Measurements from ENCODE around the gene MCM10. TPM values are rescaled to one million over a fixed set of nuclear protein-coding genes. Genes with fewer than 3 reads are reported as not detected.

MCM10 gene
- total and polyA plus RNA-seq, 7 donors, result 0.14 to 3.2 (median 0.83) TPM; not detected in 2

- WGBS, 2 donors, result 85 to 90% methylated on average over 11 of the region's 11 CpGs
- no peaks in the 10 kb centered on the region for H3K36me3 ChIP-seq
- H3K9me3 ChIP-seq, result no peaks in the 10 kb centered on the region
Observed at GRCh38 chr10:13224210-13224995, 63.0 kb downstream of the MCM10 start.

GRCh38 chr10:13225601-13226000 lies 64.2 kb downstream of the MCM10 start:
- Histone ChIP-seq H3K36me3 (no peaks in the 10 kb centered on the region), H3K4me3 (no peak overlapping the region), H3K27me3 (no peaks in the 10 kb centered on the region), H3K9me3 (no peaks in the 10 kb centered on the region), H3K4me1 (no peaks in the 10 kb centered on the region), H3K27ac (no peak overlapping the region)
- 90 to 94% methylated on average over 8 of the region's 8 CpGs for WGBS, 2 donors
- no peak for TF ChIP-seq POLR2A (IDR thresholded peaks at IDR 0.05)
- TF ChIP-seq POLR2AphosphoS5 (IDR thresholded peaks at IDR 0.05), result no peak
- TF ChIP-seq EP300 (IDR thresholded peaks at IDR 0.05), result no peak
- no peak for TF ChIP-seq CTCF (IDR thresholded peaks at IDR 0.05)
- intact Hi-C loops (cut with DNase I), result no loop called here
- no peak for DNase-seq

More at GRCh38 chr10:13224210-13224995, 63.0 kb downstream of the MCM10 start:
- no peaks in the 10 kb centered on the region for H3K27me3 ChIP-seq
- H3K27ac ChIP-seq, result no peak overlapping the region
- intact Hi-C loops (cut with DNase I), result no loop called here
- no peak overlapping the region for H3K4me3 ChIP-seq
- TF ChIP-seq POLR2A (IDR thresholded peaks at IDR 0.05) (no peak), EP300 (IDR thresholded peaks at IDR 0.05) (no peak), POLR2AphosphoS5 (IDR thresholded peaks at IDR 0.05) (no peak), CTCF (IDR thresholded peaks at IDR 0.05) (no peak)
- peak; percentile 26 for DNase-seq
- no peaks in the 10 kb centered on the region for H3K4me1 ChIP-seq

GRCh38 chr10:13227031-13227430 lies 65.7 kb downstream of the MCM10 start:
- intact Hi-C loops (cut with DNase I), result no loop called here
- 79 to 83% methylated on average over 5 of the region's 5 CpGs for WGBS, 2 donors
- no peaks in the 10 kb centered on the region for H3K36me3 ChIP-seq

GRCh38 chr10:13231190-13231589 lies 69.8 kb downstream of the MCM10 start:
- intact Hi-C loops (cut with DNase I), result no loop called here
- H3K36me3 ChIP-seq, result no peaks in the 10 kb centered on the region
- no peak overlapping the region for H3K4me3 ChIP-seq
- peaks cover 0 to 10% (median 0%) of the 10 kb centered on the region in 3 donors for H3K27me3 ChIP-seq
- no peaks in the 10 kb centered on the region for H3K4me1 ChIP-seq
- no peak overlapping the region for H3K27ac ChIP-seq
- DNase-seq, result peak; percentile 58
- H3K9me3 ChIP-seq, result no peaks in the 10 kb centered on the region
- TF ChIP-seq POLR2A (IDR thresholded peaks at IDR 0.05), result no peak
- no peak for TF ChIP-seq CTCF (IDR thresholded peaks at IDR 0.05)
- TF ChIP-seq EP300 (IDR thresholded peaks at IDR 0.05), result no peak
- no peak for TF ChIP-seq POLR2AphosphoS5 (IDR thresholded peaks at IDR 0.05)
- 81% methylated on average over 9 of the region's 9 CpGs for WGBS, 2 donors

More at GRCh38 chr10:13227031-13227430, 65.7 kb downstream of the MCM10 start:
- peak; percentile 50 for DNase-seq
- no peak overlapping the region for H3K4me3 ChIP-seq
- H3K4me1 ChIP-seq, result no peaks in the 10 kb centered on the region
- no peaks in the 10 kb centered on the region for H3K27me3 ChIP-seq
- no peak overlapping the region for H3K27ac ChIP-seq
- no peaks in the 10 kb centered on the region for H3K9me3 ChIP-seq
- TF ChIP-seq POLR2AphosphoS5 (IDR thresholded peaks at IDR 0.05), result no peak
- TF ChIP-seq EP300 (IDR thresholded peaks at IDR 0.05), result no peak
- TF ChIP-seq CTCF (IDR thresholded peaks at IDR 0.05), result no peak
- TF ChIP-seq POLR2A (IDR thresholded peaks at IDR 0.05), result no peak
